ENCODE measurements around the gene PAX2.

The PAX2 gene

DNA sequence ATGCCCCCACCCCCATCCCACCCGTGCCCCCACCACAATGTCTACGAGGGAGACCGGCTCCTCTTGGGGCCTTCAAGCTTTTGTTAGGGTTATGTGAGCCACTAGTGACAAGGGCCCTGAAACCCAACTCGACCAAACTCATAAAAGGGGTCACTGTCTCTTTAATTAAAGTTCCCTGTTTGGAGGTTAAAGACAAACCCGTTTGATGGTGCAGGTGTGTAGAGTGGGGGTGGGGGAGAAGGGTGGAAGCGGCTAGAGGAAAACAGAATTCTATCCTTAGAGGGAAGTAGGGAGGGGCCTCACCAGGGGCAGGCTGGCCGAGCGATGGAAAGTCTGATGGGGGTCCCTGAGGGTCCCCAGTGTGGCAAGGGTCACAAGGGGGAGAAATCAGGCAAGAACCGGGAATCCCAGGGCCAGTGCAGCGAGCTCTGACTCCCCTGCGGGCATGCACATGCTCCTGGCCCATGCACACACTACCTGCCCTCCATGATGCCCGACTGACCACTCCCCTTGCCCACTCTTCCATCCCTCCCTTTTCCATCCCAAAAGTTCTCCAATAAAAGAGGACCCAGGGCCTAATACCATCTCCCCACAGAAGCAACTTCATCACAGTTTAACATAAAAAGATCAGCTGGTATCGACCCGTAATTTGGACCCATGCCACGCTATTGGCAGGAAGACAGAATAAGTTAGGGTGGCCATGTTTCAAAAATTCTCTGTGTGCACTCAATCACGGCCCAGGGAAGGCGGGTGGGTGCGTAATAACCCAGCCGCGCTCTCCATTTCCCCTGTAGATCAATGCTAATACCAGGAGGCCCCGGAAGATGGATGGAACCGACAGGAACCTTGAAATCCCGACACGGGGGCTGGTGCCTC, 131.4 kb downstream of the PAX2 start:
- no peak for DNase-seq (ENCODE audit: low read depth, low spot score)

DNA sequence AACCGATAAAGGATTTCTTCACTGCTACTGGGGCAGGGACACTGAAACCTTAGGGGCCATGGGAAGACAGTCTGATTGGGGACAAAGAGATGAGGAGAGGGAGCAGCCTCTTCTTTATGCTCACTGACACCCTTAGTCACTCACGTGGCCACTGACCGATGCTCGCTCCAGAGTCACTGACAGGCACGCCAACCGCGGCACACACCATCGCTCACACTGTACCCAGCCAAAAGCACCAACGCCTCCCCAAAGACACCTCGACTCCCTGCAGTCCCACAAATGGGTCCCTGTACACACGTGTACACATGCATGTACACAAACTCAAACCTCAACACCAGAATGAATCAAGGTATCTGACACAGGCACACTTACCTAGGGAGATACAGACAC, 132.1 kb downstream of the PAX2 start:
- DNase-seq (ENCODE audit: low read depth, low spot score) = no peak

- peak; percentile 86 for DNase-seq (ENCODE audit: low read depth, low spot score)
Measured at GRCh38 chr10:100878291-100878910, 133.0 kb downstream of the PAX2 start.

Measured in ELF-1 (cell line).